ENCODE results near the gene REPIN1.

REPIN1 gene

DNA sequence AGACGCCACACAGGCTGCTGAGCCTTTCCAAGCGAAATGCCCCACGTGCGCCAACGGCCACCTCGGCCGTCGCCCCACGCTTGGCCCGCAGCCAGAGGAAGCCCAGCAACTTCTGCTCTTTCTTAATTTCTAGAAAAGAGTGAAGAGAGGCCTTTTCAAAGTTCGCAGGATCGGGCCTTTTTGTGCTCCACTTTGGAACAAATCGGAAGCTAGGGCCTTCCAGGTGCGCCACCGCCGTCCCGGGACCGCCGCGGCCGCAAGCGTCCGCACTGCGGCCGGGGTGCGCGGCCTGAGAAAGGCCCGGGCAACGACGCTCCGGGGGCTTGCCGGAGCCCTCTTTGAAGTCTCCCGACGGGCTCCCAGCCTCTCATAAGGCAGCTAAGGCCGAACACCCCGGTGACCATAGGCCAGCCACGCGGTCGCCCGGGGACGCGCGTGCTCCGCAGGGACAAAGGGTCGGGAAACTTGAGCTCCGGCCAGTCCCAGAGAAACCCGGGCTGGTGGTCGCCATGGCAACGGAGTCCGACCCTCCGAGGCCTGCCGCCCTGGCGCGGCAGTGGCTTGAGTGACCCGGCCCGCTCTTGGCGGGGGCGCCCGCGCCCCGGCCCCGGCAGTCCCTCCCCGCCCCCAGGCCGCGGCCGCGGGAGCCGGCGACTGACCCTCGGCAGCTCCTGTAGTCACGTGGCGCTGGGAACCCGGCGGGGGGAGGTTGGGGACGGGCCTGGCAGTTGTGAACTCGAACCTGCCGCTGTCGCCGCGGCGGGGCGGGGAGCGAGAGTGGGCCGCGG is at the start of gene REPIN1:
Gene REPIN1, plus strand, starts transcription at position 727 of the 788 bp plus-strand sequence. CDS start 890 bp downstream, outside the sequence.
- DNase-seq = peak; percentile 75 to 82

DNA sequence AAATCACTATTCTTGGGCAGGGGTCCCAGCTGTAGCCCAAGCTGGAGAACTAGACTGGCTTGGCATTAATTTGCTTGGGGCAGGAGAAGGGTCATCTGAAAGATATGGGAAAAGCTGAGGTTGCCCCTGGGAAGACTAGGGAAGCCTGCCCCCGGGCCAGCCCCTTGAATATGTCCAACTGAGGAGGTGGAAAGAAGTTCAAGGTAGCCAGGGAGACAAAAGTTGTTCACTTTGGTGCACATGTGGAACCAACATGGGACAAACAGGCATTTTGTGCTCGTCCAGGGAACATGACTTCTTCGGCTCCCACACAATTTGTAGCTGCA is 46.9 kb upstream of the REPIN1 start:
- no peak for DNase-seq

DNA sequence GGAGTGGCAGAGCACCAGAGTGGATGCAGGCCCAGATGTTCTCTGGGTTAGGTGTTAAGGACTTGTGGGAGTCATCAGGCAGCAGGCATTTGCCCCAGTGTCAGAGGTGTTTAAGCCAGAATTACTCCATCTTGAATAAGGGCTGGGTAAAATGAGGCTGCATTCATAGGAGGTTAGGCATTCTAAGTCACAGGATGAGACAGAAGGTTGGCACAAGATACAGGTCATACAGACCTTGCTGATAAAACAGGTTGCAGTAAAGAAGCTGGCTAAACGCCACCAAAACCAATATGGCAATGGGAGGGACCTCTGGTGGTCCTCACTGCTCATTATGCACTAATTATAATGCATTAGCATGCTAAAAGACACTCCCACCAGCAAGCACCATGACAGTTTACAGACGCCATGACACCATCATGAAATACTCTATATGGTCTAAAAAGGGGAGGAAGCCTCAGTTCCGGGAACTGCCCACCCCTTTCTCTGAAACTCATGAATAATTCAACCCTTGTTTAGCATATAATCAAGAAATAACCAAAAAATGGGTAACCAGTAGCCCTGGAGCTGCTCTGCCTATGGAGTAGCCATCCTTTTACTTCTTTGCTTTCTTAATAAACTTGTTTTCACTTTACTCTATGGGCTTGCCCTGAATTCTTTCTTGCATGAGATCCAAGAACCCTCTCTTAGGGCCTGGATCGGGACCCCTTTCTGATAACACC is 46.3 kb upstream of the REPIN1 start:
- DNase-seq = peak; percentile 54 to 61

DNA sequence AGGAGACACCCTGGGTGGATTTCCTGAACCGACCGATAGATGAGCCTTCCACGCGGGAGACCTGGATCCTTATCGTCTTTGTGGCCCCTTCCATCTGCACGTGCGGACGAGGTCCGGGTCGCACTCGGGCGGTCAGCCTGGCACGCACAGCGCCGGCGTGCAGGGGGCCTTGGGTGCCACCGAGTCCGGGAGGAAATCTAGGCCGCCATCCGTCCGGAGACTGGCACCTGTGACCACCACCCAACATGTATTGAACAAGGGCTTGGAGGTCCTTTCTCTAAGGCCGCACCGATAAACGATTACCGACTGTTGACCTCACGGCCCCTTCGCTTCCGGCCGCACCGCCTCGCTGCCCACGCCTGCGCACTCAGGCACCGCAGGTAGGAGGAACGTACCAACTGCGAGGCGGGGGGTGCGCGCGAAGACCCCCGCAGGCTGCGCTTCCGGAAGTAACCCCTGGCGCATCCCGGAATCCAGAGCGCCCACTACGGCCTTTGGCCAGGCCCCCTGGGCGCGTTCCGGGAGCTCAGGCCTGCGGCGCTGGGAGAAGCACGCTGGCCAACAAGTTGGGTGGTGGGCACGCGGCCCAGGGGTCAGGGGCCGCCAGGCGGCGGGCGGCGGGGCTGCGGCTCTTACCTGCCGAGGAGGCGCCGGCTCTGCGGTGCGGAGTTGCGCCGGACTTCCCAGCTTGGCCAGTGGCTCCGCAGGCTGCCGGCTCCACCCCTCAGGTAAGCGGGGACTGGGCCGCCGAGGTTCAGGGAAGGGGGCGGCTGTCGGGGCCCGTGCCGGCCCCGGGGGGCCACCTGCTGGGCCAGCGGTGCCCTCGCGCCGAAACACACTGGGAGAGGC is 45.6 kb upstream of the REPIN1 start, which contains the start of the genes ACTR3C and LRRC61:
Gene ACTR3C, minus strand, starts transcription at position 713 of the 849 bp plus-strand sequence. CDS start 28,249 bp downstream, outside the sequence.
Gene LRRC61, plus strand, starts transcription at position 523 of the 849 bp plus-strand sequence. CDS start 13,507 bp downstream, outside the sequence.
- DNase-seq = peak; percentile 54 to 64

DNA sequence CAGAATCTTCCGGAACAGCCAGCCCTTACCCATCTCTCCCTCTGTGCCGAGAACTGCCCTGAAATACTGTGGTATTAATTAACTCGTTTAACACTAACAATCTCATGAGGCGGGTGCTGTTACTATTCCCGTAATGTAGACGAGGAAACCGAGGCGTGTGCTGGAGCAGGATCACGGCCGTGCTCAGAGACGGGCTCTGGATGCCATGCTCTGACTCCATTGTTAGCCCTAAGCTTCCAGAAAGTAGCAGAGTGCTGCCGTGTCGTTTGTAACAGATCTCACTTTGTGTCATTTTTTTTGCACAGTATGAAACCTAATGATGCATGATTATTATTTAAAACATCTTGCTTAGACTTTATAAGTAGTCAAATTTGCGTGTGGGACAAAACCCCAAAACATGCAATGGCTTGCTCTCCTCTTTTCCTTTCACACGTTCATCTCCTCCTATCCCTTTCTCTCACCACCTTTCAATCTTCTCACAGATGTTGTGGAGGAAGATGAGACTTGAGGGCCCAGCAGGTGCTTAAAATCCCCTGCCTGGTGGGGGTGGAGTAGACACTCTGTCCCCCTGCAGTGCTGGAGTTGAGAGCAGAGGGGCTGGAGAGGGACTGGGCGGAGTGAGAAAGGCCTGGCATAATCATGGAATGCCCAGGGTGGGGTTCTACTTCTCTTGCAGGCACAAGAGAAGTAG is 44.8 kb upstream of the REPIN1 start:
- DNase-seq = no peak

DNA sequence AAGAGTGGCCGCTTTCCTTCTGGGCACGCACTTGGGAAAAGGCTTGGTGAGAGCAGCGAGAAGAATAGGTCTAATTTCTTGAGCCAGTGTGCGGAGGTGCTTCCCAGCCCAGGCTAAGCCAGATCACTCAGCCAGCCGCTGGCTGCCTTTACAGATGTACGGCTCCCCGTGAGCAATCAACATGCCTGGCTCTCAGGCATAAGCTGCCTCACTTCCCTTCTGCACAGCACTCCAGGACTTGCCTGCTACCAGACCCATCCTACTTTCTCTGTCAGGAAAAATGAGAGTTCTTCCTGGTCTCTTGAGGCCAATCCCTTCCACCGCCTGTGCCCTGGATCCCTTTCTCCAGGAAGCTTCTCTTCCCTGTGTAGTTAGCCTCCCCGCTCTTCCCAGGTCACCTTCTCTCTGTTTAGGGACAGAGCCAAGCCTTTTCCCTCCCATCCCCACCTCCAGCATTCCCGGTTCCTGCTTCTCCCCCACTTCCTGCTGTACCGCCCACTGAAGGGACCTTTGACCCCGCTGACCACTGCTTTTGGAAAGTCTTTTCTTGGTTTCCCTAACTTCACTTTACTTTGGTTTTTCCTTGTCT is 44.2 kb upstream of the REPIN1 start:
- DNase-seq = no peak

DNA sequence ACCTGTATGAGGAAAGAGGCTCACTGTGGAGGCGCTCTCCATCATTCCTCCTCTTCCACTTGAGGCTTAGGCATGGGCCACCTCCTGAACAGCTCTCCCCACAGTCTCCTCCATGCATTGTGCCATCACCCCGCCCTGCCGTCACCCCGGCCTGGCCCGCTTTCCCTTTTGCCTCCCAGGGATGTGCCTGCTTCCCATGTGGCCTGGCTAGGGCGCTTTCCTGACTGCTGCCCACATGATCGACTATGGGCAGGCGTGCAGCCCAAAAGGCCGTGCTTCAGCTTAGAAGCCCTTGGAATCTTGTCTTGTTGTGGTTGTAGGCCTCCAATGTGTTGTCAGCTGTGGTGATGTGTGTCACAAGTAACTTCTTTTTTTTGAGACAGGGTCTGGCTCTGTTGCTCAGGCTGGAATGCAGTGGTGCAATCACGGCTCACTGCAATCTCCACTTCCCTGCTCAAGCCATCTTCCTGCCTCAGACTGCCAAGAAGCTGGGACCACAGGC is 43.5 kb upstream of the REPIN1 start:
- no peak for DNase-seq

DNA sequence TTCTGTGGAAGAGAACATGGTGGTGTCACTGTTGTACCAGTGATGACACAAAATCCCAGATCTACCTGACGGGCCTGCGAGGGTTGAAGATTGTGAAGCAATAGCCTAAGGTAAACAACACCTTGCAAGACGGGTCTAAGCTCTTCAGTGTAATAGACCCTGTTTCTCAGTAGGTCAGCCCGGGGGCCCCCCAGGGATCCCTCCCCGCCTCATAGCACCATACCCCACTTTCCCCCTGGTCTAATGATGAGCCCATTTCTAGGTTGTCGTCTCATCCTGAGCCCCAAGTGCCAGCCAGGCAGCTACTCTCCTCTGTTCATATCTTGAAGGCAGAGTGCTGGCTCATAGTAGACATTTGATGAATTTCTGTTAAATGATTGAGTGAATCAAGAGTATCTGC is 42.7 kb upstream of the REPIN1 start:
- no peak for DNase-seq

DNA sequence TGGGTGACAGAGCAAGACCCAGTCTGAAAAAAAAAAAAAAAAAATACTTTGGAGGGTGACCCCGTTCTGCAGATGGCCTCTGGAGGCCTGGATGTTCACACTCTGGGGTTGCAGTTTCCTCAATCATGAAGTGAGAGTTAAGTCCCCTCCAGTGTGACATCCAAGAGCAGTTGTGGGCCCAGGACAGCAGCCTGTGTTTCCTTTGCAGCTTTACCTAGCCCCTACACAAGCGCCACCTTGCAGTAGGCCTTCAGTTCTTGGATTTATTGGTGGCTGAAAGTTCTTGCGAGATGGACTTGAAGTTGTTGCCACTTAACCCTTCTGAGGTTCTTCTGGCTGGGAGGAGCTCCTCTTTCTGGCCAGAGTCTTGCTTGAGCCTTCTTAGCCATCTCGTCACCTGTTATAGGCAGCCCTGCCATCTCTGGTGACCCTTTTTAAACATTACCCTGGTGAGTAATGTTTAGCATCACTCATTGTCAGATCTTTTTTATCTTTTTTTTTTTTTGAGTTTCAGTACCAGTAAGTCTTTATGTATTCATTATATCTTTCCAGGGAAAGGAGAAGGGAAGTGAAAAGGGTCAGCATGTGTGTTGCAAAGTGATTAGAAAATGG is 41.9 kb upstream of the REPIN1 start:
- no peak for DNase-seq

DNA sequence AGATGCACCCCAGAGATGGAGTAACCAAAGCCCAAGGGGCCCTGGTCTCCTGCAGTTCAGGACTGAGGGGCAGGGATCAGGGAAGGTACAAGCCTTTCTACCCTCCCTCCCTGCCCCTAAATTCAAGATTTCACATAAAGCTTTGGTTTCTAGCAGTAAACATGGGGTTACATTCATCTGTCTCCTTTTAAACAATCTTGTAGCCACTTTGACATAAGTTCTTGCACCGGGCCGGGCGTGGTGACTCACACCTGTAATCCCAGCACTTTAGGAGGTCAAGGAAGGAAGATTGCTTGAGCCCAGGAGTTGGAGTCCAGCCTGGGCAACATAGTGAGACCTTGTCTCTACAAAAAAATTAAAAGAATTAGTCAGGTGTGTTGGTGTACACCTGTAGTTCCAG is 41.3 kb upstream of the REPIN1 start:
- no peak for DNase-seq

DNA sequence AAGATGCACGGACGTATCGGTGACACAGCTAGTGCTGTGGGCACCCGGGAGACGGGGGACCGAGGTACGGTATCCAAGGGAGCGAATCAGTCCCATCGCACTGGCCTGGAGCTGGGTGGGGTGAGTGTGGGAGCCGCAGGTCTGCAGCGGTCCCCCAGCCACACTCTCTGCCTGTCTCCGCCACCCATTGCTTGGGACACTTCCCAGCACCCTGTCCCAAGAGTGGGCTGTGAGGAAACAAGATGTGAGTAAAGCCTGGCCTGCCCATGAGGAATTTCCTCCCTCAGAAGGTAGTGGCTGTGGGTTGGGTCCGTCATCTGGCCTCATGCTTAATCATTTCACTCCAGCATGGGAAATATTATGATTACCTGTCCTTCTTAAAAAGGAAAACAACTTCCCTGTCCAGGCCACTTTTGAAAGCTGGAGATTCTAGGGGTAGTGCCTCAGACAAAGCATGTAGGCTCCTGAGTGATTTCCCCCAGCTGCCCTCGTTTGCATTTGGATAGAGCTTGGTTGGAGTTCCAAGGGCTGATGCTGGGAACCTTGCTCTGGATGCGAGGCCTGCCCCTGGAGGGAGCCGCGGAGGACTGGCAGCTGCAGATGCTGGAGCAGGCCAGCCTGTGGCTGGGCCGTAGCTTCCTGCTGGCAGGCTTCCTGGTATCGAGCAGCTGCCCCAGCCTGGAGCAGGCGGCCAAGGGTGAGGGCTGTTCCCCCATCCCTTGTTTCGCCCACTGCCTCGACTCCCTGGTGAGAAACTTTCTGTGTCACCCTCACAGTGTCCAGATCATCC is 39.1 kb upstream of the REPIN1 start:
- DNase-seq = no peak

DNA sequence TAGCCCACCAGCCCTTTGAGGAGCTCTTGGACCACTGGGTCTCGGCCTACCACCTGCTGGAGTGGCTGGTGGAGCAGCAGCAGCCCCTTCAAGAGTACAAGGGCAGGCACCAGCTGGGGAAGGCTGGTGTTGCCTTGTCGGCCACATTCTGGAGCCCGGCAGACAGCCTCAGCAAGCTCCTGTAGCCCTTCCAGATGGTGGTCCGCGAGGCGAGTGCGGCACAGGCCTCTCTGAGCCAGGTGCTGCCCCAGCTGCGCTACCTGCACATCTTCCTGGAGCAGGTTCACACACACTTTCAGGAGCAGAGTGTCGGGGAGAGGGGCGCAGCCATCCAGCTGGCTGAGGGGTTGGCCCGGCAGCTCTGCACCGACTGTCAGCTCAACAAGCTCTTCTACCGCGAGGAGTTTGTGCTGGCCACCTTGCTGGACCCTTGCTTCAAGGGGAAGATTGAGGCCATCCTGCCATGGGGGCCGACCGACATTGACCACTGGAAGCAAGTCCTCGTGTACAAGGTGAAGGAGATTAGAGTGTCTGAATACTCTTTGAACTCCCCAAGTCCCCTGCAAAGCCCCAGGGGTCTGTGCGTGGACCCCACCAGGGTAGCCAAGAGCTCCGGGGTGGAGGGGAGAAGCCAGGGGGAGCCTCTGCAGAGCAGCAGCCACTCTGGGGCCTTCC is 38.3 kb upstream of the REPIN1 start:
- no peak for DNase-seq

DNA sequence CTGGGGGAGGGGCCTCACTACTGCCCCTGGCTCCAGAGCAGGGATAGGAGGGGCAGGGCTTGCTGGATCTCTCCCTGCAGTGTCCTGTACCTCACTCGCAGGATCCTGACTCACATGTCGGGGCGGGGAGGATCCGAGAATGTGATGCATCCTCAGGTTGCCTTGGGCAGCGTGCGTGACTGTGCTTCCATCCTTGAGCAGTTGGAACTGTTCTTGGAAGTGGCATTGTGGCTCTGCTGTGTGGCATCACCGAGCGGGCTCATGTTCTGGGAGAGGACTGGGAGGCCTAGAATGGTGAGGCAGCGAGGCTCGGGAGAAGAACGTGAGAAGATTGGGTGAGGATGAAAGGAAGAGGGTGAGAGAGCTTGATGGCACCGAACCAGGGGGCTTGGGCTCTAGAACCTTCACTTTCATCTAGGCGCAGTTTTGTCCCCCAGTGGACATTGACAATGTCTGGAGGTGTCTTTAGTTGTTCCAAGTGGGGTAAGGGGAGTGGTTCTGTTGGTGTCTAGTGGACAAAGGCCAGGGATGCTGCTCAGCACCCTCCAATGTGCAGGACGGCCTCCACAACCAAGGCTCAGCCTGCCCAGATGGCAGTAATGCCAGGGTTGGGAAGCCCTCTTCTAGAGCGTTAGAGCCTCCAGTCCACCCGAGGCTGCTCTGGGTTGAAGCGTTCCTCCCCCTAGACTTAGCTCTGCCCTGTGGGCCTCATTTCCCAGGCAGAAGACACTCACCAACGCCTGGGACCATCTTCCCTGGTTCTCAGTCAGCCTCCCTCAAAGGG is 35.6 kb upstream of the REPIN1 start:
- DNase-seq = no peak

DNA sequence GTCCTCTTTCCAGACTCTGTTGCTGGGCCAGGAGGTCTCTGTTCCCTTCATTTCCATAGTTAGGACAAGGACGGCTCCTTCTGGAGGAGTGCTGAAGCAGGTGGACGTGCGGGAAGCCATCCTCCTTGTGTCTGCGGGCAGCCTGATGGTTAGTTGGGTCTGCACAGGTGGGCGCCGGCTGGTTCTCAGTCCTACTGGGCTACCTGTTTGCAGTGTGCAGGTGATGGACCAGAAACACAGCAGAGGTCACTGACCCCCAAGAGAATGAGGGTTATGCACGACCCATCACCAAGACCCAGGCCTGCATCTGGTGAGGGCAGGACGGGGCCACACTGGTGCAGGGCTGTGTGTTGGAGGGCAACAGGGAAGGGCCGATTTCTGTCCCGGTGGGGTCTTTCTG is 35.0 kb upstream of the REPIN1 start:
- no peak for DNase-seq

DNA sequence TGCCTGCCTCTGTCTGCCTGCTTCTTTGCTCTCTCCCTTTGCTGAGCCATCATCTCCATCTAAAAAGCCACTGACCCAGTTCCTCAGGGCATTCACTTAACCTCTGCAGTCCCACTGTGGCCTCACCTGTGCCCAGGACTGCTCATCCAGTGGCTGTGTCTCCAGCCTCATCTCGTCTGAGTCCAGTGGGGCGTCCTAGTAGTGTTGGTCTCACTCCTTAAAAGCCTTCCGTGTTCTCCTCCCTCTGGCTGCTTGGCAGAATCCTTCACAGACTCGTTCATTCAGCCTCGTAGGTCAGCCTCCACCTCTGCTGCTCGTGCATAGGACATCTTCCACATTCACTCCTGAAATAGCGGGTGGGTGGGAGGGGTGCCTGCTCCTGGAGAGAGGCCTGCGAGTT is 34.5 kb upstream of the REPIN1 start:
- DNase-seq = no peak

DNA sequence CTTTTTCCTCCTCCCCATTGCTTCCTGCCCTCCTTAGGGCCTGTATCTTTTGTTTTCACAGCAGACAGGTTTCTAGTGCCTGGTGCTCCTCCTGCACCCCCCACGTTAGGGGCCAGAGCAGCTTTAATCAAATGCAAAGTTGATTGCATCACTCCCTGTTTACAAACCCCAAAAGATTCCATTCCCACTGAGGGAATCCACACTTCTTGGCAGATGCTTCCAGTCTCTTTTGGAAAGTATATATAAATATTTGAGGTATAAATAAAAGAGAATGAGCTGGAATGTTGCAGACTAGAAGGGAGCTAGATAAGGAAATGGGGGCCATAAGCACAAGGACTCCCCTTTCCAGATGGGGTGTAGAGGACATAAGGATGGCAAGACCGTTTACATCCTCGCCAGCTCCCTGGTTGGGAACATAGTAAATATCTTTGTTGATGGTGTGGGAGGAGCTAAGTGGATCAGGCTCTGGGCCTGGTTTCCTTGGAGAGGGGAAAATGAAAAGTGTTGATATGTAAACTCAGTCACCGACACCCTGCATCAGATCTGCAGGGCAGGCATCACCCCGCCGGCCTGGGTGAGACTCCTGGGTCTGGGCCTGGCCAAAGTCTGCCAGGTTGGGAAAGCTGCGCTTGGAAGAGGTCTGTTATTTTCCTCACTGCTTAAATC is 33.4 kb upstream of the REPIN1 start:
- DNase-seq = no peak

DNA sequence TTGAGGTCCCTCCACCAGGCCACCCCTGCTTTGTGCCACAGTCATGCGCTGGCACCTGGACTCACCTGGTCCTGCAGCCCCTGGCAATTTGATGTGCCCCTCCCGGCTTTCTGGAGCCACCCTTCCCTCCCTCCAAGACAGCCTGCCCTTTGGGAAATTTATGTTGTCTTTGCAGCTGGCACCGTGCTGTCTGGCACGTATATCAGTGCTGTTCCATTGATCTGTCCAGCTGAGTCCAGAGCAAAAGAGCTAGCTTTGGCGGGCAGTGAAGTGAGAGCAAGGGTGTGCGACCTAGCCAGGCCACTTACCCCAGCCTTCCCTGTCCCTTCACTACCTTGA is 32.9 kb upstream of the REPIN1 start:
- no peak for DNase-seq

DNA sequence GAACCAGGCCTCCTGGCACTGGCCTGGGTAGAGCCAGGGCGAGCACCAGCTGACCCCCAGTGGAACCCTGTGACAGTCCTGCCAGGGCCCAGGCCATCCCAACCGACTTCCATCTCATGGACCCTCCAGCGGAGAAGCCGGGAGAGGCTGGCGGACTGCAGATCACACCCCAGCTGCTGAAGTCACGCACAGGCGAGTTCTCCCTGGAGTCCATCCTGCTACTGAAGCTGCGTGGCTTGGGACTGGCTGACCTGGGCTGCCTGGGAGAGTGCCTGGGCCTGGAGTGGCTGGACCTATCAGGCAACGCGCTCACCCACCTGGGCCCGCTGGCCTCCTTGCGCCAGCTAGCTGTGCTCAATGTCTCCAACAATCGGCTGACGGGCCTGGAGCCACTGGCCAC is 31.9 kb upstream of the REPIN1 start:
- no peak for DNase-seq

DNA sequence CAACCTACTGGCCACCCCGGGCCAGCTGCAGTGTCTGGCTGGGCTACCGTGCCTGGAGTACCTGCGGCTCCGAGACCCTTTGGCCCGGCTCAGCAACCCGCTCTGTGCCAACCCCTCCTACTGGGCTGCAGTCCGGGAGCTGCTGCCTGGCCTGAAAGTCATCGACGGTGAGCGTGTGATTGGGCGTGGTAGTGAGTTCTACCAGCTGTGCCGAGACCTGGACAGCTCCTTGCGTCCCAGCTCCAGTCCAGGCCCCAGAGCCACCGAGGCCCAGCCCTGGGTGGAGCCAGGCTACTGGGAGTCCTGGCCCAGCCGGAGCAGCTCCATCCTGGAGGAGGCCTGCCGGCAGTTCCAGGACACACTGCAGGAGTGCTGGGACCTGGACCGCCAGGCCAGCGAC is 31.4 kb upstream of the REPIN1 start:
- no peak for DNase-seq
